Hematopoietic multipotent progenitor cell treated with erythropoietin and hydrocortisone succinate and interleukin-3 and kit ligand, for 17 days (in vitro differentiated cells): ENCODE data around the gene COL4A2.
"Not testable (repeated sequence)": the region's sequence is repeated elsewhere in the genome, so short reads cannot be mapped to it uniquely, and the experiment has no call there.

Experiments
- DNase-seq: peaks from one replicate; pipeline ENCODE4 v3.0.0-alpha.2; 2015; ENCODE audit warnings: low spot score

Gene COL4A2

DNA sequence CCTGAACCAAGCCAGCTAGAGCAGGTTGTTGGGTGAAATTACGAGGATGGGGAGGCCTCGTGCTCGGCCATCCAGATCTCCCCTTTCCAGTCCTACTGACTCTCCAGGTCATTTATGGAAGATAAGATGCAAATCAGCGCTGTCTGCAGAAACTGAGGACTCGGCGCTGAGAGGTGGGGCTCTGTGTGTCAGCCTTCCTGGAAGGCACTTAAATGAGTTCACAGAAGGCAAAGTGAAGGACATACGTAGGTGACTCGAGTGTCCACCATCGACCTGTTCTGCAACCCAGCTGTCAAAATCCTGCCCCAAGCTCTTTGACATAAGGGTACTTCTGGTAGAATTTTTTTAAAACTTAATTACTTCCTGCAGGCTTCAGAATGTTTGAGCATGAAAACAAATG is 168.0 kb downstream of the COL4A2 start:
- DNase-seq, result no peak

DNA sequence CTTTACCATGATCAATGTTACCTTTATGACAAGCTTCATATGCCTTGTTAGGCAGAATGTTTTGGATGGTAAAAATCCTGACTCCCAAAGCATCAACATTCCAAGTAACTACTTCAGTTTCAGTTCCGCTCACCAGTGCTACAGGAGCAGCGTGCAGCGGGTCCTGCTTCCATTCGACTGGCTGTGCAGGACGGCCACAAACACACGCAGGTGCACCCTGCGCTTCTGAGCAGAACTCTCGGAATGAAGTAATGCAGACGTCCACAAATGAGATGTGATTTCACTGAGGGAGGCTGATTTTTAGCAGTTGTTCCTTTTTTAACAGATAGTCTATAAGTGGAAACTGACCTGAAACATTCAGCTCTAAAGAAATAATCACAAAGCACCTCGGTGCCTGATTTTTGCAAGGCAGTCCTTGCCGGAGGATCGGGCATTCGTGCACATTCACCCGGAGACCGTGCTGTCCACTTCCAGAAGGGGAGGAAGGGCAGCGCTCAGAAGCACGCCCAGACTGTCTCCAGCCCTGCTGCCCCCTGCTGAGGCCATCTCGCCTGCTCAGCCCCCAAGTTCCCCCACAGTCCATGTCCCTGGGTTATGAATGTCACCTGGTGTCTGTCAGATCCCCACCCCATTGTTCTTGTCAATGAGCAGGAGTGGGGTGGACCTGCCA is 168.6 kb downstream of the COL4A2 start:
- no peak for DNase-seq

DNA sequence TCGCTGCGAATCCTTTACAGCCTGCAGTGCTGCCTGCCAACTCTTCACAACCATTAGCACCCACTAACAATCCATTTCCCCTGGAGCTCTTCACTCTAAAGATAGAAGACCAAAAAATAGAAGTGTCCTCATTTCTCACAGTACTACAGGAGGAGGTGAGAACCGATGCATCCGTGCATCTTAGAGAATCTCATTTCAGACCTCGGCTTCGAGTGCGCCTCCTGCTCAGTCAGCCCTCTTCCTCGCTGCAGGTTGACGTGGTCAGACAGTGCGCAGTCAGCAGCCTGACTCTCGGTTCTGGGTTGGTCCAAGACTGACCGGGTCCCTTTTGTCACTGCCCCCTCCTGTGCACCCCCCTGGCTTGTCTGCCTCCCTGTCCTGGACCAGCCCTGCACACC is 169.1 kb downstream of the COL4A2 start:
- DNase-seq, result no peak

DNA sequence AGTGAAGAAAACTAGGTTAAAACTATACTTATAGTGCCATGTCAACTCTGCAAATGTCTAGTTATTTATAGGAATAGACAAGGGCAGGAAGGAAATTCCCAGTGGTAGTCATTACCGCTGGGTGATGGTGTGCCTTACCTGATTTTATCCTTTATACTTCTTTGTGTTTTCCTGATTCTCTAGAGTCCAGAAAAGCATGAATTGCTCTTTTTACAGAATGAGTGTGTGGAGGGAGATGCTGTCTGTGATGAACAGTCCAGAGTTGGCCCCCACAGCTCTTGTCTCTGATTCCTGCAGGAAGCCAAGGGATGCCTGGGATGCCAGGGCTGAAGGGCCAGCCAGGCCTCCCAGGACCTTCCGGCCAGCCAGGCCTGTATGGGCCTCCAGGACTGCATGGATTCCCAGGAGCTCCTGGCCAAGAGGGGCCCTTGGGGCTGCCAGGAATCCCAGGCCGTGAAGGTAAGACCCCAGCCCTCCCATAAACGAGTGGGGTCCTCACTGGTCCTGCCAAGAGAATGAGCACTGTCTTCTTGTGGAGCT is 170.7 kb downstream of the COL4A2 start:
- DNase-seq, result no peak

DNA sequence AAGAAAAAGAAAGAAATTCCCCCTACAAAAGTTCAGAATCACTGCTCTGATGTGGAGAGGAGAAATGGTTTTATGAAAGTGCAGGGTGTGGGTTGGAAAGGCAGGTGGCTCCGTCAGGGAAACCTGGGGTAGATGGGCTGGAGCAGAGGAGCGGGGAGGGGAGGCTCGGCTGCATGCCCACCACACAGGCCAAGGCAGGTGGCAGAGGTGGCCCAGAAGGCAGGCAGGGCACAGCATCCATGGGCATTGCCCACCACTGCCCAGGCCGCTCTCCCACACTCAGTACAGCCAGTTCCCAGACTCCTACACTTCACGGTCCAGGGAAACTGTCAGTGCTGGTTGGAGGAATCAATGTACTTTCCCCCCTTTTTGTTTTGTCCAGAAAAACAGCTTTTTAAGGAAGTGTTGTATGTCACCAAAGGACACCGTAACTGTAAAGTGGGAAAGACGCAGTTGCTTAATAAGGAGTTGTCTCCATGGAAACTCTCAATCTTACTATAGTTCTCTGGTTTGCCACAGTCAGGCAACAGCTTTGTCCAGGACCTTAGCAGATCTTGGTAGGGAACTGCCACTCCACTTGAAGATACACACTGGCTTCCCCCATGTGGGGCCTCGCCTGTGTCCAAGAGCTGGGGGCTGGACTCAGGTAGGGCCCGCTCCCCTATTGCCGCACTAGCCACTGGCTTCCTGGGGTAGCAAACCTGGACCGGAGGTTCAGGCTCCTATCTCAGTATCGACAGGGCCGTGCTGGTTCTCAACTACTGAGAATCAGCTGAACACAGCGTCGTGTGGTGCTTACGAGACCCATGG is 171.5 kb downstream of the COL4A2 start:
- no peak for DNase-seq

DNA sequence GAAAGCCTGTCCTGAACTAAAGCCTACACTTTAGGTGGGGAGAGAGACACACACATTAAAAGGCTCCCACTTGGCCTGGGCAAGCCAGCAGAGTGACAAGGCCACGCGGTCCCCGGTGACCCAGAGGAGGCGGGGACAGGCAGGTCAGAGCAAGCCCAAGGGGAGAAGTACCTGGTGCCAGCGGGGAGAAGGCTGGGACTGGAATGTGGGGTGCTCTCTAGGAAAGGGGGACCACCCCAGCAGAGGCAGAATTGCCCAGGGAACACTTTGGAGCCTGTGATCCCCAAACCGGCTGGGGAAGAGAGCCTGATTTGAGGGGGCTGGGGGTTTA is 172.1 kb downstream of the COL4A2 start:
- DNase-seq, result no peak

DNA sequence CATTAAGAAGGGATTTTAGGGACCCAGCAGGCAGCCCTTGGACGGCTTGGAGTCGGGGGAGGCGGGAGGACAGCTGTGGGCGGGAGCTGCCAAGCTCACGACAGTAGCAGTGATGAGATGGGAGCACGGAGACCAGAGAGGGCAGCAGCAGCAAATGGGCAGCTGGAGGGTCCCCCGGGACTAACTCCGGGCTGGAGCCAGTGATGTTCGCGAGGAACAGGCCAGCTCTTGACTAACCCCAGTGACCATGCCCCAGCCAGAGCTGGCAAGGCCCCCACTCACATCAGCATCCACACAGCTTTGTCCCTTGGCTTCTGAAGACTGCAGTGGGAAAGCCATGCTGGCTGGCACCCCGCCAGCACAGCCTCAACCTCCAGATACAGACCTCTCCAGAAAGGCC is 172.6 kb downstream of the COL4A2 start:
- no peak for DNase-seq

DNA sequence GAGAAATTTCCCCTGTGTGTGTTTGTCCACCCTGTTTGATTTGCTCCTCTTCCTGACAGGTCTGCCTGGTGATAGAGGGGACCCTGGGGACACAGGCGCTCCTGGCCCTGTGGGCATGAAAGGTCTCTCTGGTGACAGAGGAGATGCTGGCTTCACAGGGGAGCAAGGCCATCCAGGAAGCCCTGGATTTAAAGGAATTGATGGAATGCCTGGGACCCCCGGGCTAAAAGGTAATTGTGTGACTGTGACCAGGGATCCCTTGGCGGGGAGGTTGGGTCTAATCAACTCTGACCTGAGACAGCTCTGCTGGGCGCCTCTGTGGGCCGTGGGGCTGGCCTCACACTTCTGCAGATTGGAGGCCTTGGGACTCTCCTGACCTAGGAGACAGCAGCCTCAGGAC is 173.1 kb downstream of the COL4A2 start:
- no peak for DNase-seq

DNA sequence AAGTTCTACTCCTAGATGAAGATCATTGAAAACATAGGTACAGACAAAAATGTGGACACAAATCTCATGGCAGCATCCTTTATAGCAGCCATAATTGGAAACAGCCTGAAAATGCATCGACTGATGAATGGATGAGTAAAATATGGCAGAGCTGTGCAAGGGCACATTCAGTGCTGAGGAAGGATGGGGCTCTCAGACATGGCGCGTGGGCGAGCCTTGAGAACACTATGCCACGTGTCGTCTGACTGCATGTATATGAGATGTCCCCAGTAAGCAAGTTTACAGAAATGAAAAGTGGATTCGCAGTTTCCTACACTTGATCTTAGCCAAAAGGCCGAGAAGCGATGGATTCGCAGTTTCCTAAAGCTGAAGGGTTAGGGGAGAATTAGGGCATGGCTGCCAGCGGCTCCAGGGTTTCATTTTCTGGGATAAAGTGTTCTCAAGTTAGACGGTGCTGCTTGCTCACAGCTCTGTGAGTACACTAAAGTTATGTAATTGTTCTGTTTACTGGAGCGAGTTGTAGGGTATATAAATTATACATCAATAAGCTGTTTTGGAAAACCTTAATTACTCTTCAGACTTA is 176.4 kb downstream of the COL4A2 start:
- DNase-seq, result no peak

DNA sequence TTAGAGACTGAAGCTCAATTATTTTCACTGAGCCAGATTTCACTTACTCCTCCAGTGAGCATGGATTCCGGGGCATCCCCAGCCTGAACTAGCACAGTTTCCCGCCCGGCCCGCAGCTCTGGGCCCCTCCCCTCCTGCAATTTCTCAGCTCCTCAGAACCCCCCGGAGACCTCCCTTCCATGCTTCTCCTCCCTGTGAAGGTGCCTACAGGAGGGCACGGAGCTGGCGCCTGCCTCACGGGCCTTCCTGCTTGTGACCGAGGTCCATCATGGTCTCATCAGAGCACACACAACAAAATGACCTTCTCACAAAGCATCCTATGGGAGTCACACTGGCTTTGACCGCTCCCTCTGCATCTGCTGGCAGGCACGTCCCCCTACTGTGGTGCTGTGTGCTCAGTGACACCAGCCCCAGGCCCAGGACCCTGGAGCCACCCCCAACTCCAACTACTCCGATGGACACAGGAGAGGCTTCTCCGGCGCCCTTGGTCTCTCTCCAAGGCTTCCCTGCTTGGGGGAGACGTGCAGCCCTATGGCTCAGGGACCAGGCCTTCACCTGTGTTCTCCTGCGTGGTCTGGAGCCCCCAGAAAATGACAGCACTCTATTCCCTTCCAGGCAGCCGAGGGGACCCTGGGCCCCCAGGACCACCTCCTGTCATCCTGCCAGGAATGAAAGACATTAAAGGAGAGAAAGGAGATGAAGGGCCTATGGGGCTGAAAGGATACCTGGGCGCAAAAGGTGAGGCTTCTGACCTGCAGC is 177.4 kb downstream of the COL4A2 start:
- DNase-seq, result no peak

DNA sequence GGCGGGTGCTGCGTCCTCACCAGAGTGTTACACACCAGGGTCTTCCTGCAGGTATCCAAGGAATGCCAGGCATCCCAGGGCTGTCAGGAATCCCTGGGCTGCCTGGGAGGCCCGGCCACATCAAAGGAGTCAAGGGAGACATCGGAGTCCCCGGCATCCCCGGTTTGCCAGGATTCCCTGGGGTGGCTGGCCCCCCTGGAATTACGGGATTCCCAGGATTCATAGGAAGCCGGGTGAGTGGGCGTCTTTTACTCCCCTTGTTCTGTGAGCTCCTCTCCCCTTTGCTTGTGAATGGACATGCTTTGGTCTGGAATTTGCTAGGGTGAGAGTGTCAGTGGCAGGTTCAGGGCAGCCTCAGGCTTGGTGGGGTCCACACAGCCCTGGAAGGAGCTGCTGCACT is 178.5 kb downstream of the COL4A2 start:
- no peak for DNase-seq

DNA sequence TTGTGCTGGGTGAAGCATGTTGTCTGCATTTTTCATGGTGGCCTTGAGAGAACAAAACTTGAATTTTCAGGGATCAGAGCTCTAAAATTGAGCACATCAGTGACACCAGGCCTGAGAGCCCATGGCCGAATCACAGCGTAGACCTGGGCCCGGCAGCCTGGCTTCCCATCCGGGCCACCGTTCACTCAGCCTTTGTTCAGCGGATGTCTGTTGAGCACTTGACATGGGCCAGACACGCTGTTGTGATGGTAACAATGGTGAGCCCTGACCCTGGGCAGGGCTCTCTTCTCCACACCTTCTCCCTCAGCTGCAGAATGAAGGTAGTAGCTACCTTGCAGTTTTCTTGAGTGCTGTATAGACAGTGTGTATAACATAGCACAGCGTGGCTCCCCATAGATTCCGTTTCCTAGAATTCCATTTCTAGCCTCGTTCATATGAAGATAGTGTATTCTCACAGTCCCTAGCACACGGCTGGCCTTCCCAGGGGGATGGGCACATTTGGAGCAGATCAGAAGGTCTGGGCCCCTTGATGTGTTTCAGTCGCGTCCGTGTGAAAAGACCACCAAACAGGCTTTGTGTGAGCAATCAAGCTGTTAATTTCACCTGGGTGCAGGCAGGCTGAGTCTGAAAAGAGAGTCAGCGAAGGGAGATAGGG is 179.1 kb downstream of the COL4A2 start:
- DNase-seq, result no peak

DNA sequence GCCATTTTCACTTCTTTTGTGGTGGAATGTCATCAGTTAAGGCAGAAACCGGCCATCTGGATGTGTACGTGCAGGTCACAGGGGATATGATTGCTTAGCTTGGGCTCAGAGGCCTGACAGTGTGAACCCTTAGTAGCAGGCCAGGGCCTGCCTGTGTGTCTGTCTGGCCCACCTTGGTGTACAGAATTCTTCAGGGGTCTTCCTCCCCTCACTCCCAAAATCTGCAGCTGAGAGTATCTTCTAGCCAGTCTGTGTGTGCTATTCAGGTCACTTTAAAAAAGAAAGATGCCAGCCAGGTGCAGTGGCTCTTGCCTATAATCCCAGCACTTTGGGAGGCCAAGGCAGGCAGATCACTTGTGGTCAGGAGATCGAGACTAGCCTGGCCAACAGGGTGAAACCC is 179.8 kb downstream of the COL4A2 start:
- not testable (repeated sequence) for DNase-seq

DNA sequence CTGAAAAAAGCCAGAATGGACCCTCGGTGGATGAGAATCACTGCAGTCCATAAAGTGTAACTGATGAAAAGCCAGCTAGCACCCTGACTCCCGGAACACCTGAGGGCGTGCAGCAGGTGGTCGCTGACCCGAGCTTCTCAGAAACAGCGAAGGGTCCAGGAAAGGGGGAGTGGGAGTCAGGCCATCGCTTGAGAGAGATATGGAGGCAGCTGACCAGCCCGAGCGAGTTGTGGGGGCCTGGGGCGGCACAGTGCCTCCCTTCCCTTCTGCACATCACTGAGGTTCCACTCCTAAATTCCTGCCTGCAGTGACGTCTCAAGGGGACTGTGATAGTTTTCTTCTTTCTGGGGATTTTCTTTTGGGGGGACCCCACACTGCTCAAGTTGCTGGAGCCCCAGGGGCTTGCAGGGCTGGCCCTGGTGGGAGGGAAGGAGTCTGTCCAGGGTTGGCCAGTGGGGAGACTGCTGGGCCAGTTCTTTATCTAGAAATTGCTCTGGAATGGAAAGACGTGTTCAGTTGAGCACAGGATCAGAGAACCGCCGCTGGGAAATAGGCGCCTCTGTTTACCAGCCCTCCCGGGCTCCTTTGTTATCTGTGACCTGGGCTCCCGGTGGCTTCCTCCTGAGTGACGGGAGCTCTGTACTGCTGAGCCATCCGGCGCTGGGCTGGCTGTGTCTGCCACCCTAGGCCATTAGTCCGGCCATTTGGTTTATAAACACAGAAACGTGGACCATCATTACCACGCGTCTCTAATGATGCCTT is 183.1 kb downstream of the COL4A2 start:
- no peak for DNase-seq

DNA sequence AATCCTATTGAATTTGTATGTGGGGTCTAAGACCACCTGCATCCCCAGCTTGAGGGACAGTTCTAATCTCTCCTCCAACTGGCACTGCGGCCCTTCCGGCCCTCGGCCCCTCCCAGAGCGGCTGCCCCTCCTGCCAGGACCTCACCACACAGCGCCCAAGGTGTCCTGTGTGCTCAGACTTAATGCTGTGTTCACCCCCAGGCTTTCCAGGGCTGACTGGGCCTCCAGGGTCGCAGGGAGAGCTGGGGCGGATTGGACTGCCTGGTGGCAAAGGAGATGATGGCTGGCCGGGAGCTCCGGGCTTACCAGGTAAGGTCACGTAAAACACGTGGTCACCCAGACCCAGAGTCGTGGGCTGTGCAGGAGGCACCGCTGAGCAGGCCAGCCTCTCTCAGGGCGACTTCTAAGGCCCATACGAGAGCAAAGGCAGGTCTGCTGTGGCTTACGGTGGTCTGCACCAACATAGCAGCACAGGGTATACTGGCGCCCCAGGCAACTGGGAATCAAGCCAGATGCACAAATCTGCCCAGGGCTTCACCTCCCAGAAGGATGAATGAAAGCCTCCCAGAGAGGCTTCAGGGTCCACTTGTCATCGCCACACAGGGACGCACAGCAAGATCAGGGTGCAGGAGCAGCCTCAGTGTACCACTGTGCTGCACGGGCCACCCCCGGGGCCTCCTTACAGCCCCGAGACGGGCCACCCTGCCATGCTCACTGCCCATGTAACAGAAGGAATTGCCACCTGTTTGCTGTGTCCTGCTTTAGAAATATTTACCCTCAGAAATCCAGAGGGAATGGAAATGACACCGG is 185.0 kb downstream of the COL4A2 start:
- no peak for DNase-seq

DNA sequence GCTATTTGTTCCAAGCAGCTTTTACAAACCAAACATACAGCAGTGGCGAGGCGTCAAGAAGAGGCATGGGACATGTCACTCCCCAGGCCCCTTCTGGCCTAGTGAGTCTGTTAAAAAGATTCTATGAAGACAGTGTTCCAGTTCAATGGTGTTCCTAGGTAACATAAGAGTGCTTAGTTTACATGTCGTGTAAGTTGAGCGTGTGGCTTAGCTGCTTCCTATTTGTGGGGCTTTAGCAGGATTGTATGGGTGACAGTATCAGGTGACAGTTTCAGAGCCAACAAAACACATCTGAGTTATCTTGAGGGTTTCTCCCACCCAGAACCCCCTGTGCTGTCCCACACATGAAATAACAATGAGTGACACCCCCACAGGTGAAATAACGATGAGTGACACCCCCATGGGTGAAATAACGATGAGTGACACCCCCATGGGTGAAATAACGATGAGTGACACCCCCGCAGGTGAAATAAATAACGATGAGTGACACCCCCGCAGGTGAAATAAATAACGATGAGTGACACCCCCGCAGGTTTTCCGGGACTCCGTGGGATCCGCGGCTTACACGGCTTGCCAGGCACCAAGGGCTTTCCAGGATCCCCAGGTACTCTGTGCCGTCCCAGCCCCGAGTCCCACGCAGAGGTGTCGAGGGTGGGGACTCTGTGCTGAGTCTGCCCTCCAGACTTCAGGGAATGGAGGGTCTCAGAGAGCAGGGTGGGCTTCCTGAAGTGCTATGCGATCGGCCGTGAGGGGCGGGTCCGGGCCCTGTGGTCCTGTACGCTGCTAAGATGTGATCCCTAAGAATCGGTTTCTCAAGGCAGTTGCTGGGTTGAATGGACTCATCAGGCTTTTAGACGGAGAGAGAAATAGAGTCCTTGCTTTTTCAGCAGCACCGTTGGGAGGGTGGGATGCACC is 185.9 kb downstream of the COL4A2 start:
- no peak for DNase-seq

DNA sequence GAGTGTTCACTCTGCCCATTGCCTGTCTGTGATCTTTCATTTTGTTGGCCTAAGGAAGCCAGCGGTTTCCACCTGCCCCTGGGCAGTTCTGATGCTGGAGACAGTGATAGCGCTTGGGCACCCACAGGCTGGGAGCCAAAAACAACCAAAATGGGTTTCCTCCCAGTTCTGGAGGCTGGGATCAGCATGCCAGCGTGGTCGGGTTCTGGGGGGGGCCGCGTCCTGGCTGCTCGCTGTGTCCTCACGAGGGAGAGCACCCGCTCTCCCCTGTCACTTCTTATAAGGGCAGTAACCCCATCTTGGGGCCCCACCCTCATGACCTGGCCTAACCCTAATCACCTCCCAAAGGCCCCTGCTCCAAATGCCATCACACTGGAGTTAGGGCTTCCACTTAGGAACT is 186.5 kb downstream of the COL4A2 start:
- no peak for DNase-seq

DNA sequence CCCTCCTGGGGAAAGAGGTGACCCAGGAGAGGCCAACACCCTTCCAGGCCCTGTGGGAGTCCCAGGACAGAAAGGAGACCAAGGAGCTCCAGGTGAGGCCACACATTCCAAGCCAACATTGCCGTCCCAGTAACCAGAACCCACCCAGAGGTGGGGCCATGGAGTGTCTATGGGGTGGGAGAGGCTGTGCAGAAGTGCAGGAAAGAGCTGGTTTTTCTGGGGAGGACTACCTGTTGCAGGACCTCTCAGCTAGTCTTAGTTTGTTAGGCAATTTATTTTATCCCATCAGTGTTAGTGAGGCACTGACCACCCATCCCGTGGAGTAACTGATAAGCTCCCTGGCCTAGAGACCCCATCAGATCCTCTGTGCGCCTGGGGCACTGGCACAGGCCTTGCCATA is 188.3 kb downstream of the COL4A2 start:
- DNase-seq, result no peak

DNA sequence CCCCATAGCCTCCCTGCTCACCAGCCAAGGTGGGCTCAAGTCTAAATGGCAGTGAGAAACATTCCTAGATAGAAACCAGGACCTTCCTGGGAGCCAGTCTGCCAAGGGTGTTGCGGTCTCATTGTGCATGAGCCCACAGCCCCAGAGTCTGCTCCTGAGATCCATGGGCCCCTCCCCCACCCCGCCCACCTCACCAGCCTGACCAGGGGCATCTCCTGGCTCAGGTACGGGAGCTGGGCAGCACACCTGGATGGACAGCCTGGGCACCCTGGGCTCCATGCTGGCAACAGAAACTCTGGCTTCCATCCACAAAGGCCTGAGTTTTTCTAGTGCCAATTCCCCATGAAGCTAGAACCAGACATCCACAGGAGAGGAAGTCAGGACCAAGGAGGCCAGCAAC is 188.8 kb downstream of the COL4A2 start:
- no peak for DNase-seq
